ENCODE measurements around the gene RAB11FIP5.

The RAB11FIP5 gene

GRCh38 chr2:73033142-73033765 is 79.5 kb downstream of the RAB11FIP5 start:
- DNase-seq = no peak

- no peak for DNase-seq
These were observed 80.0 kb downstream of the RAB11FIP5 start for GRCh38 chr2:73032702-73033097.

GRCh38 chr2:73031725-73032701 is 80.7 kb downstream of the RAB11FIP5 start:
- DNase-seq = no peak

- no peak for DNase-seq
These were observed 81.6 kb downstream of the RAB11FIP5 start for GRCh38 chr2:73031095-73031678.

- no peak for DNase-seq
These were observed 83.9 kb downstream of the RAB11FIP5 start for GRCh38 chr2:73028841-73029240.

GRCh38 chr2:73027340-73027739 is 85.4 kb downstream of the RAB11FIP5 start:
- no peak for DNase-seq

GRCh38 chr2:73023497-73023896 is 89.3 kb downstream of the RAB11FIP5 start:
- DNase-seq = no peak

All from right hindlimb (tissue), 1 donor.